Fibroblast of mammary gland (primary cell): ENCODE data around the gene MCU.
A peak's percentile ranks its signal among the peaks of the same experiment; 100 is the strongest.

Experiments
- DNase-seq: peaks from one replicate; pipeline ENCODE4 v3.0.0-alpha.2; 2010; ENCODE audit warnings: low read depth
- H3K4me3 ChIP-seq: 2 replicates; pipeline ENCODE4 v1.5.1; 2011; ENCODE audit warnings: low read depth, mild to moderate bottlenecking, low read length, moderate library complexity; ENCODE audit not compliant: control insufficient read depth
- CTCF ChIP-seq: conservative IDR thresholded peaks from 2 replicates; pipeline ENCODE4 v1.5.1; 2011; ENCODE audit warnings: low read depth, low read length, inconsistent platforms; ENCODE audit not compliant: control insufficient read depth, insufficient read depth

The MCU gene

GRCh38 chr10:72730479-72730878 is 38.5 kb downstream of the MCU start:
- peak; percentile 77 for DNase-seq
- no peak overlapping the region for H3K4me3 ChIP-seq
- no peak for TF ChIP-seq CTCF

GRCh38 chr10:72731916-72732419 is 40.0 kb downstream of the MCU start:
- H3K4me3 ChIP-seq = no peak overlapping the region
- TF ChIP-seq CTCF = no peak
- no peak for DNase-seq

GRCh38 chr10:72732521-72732920 is 40.6 kb downstream of the MCU start:
- H3K4me3 ChIP-seq = no peak overlapping the region
- TF ChIP-seq CTCF = no peak
- DNase-seq = no peak

- no peak for TF ChIP-seq CTCF
- no peak for DNase-seq
- H3K4me3 ChIP-seq = no peak overlapping the region
These were observed 42.0 kb downstream of the MCU start for GRCh38 chr10:72733989-72734388.

- no peak for DNase-seq
- no peak overlapping the region for H3K4me3 ChIP-seq
- no peak for TF ChIP-seq CTCF
These were observed 43.5 kb downstream of the MCU start for GRCh38 chr10:72735288-72735936.

- no peak for TF ChIP-seq CTCF
- peak; percentile 79 for DNase-seq
- no peak overlapping the region for H3K4me3 ChIP-seq
These were observed 44.4 kb downstream of the MCU start for GRCh38 chr10:72736176-72736827.
